ENCODE results near the gene RPL7L1. TPM values are rescaled to one million over a fixed set of nuclear protein-coding genes. Genes with fewer than 3 reads are reported as not detected.
A peak's percentile ranks its signal among the peaks of the same experiment; 100 is the strongest.

The RPL7L1 gene
- total RNA-seq, 3 donors from 2014 or later (not counting 1 experiment from before 2014, with no cell fraction given), result 66.9 to 67.2 (median 66.9) TPM

DNA sequence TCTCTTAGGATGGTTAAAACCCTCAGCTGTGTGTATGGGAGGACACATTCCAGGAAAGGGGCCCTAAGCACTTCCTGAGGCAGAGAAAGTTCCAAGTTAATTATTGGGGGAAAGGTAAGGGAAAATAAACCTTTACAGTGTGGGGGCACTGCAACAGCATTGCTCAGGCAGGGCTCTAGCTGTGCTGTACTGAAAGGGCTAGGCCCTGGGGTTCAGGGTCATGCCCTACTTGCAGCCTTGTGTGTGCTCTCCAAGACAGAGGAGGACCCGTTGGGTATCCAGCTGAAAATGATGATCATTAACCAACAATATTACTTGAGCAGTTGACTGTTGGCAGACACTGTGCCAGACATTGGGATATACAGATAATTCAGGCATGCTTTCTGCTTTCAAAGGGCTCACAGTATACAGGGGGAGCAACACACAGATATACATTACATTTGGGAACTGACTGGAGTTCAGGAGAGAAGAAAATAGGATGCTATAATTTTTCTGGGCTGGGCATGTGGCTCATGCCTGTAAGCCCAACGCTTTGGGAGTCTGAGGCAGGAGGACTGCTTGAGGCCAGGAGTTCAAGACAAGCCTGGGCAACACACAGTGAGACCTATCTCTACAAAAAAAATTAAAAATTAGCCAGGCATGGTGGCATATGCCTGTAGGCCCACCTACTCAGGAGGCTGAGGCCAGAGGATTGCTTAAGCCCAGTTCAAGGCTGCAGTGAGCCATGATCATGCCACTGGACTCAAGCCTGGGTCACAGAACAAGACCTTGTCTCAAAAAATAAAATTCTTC is 9.1 kb upstream of the RPL7L1 start:
- ATAC-seq (no peak), DNase-seq (no peak)
- no peaks in the 10 kb centered on the region for H3K27me3 Mint-ChIP-seq (ENCODE audit: low read depth in 2 of 2)
- Histone ChIP-seq H3K4me1 (ENCODE audit: control insufficient read depth, insufficient read depth, low read length) (no peaks in the 10 kb centered on the region), H3K27me3 (ENCODE audit: control insufficient read depth, insufficient read depth, low read length) (no peaks in the 10 kb centered on the region), H3K27ac (ENCODE audit: low read length) (no peak overlapping the region), H3K36me3 (ENCODE audit: control insufficient read depth, insufficient read depth, low read length) (peaks cover 30% of the 10 kb centered on the region), H3K9me3 (ENCODE audit: control insufficient read depth, insufficient read depth, low read length) (no peaks in the 10 kb centered on the region), H3K4me3 (ENCODE audit: low read length) (no peak overlapping the region)
- peaks cover 0 to 7% of the 10 kb centered on the region in 2 donors for H3K4me1 Mint-ChIP-seq
- H3K27ac Mint-ChIP-seq, result peak overlapping the region; percentile 5 to 39
- H3K9me3 Mint-ChIP-seq, result no peaks in the 10 kb centered on the region
- intact Hi-C loops (cut with micrococcal nuclease), result no loop called here
- 83% methylated on average over 2 of the region's 2 CpGs for WGBS (ENCODE audit: insufficient coverage)
- TF ChIP-seq, protein P1, sequence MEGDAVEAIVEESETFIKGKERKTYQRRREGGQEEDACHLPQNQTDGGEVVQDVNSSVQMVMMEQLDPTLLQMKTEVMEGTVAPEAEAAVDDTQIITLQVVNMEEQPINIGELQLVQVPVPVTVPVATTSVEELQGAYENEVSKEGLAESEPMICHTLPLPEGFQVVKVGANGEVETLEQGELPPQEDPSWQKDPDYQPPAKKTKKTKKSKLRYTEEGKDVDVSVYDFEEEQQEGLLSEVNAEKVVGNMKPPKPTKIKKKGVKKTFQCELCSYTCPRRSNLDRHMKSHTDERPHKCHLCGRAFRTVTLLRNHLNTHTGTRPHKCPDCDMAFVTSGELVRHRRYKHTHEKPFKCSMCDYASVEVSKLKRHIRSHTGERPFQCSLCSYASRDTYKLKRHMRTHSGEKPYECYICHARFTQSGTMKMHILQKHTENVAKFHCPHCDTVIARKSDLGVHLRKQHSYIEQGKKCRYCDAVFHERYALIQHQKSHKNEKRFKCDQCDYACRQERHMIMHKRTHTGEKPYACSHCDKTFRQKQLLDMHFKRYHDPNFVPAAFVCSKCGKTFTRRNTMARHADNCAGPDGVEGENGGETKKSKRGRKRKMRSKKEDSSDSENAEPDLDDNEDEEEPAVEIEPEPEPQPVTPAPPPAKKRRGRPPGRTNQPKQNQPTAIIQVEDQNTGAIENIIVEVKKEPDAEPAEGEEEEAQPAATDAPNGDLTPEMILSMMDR (IDR thresholded peaks at IDR 0.05), result no peak
- no peak overlapping the region for H3K4me3 Mint-ChIP-seq
- H3K36me3 Mint-ChIP-seq, result peaks cover 16% of the 10 kb centered on the region

DNA sequence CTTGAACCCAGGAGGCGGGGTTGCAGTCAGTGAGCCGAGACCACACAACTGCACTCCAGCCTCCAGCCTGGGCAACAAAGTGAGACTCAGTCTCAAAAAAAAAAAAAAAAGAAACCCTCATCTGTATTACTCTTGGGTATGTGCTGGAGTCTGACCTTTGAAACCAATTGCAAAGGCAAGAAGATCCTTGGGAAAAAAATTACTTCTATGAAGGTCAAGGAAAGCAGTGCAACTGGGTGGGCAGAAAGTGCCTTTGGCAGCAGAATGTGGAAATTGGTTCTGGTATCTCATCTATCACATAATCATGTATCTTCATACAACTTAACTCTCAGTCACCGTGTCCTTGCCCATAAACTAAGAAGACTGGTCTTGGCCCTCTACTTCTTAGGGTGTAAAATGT is 7.7 kb upstream of the RPL7L1 start:
- H3K4me3 ChIP-seq (ENCODE audit: low read length), result no peak overlapping the region
- no peaks in the 10 kb centered on the region for H3K9me3 Mint-ChIP-seq
- no peak overlapping the region for H3K27ac ChIP-seq (ENCODE audit: low read length)
- H3K4me1 Mint-ChIP-seq, result peaks cover 0 to 7% of the 10 kb centered on the region in 2 donors
- TF ChIP-seq, protein P1 (IDR thresholded peaks at IDR 0.05), result no peak
- no peak for DNase-seq
- no peak overlapping the region for H3K27ac Mint-ChIP-seq
- no peak overlapping the region for H3K4me3 Mint-ChIP-seq
- WGBS (ENCODE audit: insufficient coverage), result 90% methylated on average over 3 of the region's 3 CpGs
- H3K27me3 ChIP-seq (ENCODE audit: control insufficient read depth, insufficient read depth, low read length), result no peaks in the 10 kb centered on the region
- H3K36me3 ChIP-seq (ENCODE audit: control insufficient read depth, insufficient read depth, low read length), result peaks cover 16% of the 10 kb centered on the region
- no peak for ATAC-seq
- H3K36me3 Mint-ChIP-seq, result peaks cover 11% of the 10 kb centered on the region
- H3K27me3 Mint-ChIP-seq (ENCODE audit: low read depth in 2 of 2), result no peaks in the 10 kb centered on the region
- intact Hi-C loops (cut with micrococcal nuclease), result no loop called here
- H3K4me1 ChIP-seq (ENCODE audit: control insufficient read depth, insufficient read depth, low read length), result no peaks in the 10 kb centered on the region
- no peaks in the 10 kb centered on the region for H3K9me3 ChIP-seq (ENCODE audit: control insufficient read depth, insufficient read depth, low read length)

DNA sequence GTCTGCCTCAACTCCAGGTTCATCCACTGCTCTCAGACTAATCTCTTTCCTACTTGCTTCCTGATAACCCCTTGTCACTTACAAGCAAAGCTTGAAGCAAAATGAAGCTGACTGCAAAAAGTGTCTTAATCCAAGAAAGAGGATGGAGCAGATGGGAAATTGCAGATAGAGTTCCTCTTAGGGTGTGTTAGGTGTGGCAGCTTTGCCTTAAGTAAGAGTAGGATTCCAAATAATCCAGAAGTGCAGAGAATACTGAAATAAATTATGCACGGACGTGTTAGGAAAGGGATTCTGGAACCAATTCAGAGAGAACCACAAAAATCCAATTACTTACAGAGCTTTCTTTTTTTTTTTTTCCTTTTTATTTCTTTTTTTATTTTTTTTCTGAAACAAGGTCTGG is 6.1 kb upstream of the RPL7L1 start:
- Mint-ChIP-seq H3K4me3 (no peak overlapping the region), H3K27ac (no peak overlapping the region), H3K4me1 (no peaks in the 10 kb centered on the region), H3K36me3 (no peaks in the 10 kb centered on the region), H3K9me3 (no peaks in the 10 kb centered on the region), H3K27me3 (ENCODE audit: low read depth in 2 of 2) (no peaks in the 10 kb centered on the region)
- no peaks in the 10 kb centered on the region for H3K9me3 ChIP-seq (ENCODE audit: control insufficient read depth, insufficient read depth, low read length)
- DNase-seq (no peak), ATAC-seq (no peak)
- TF ChIP-seq, protein P1 (IDR thresholded peaks at IDR 0.05), result no peak
- WGBS (ENCODE audit: insufficient coverage), result 88% methylated on average over 2 of the region's 2 CpGs
- no peaks in the 10 kb centered on the region for H3K27me3 ChIP-seq (ENCODE audit: control insufficient read depth, insufficient read depth, low read length)
- no peak overlapping the region for H3K27ac ChIP-seq (ENCODE audit: low read length)
- peaks cover 2% of the 10 kb centered on the region for H3K36me3 ChIP-seq (ENCODE audit: control insufficient read depth, insufficient read depth, low read length)
- no peak overlapping the region for H3K4me3 ChIP-seq (ENCODE audit: low read length)
- no peaks in the 10 kb centered on the region for H3K4me1 ChIP-seq (ENCODE audit: control insufficient read depth, insufficient read depth, low read length)
- intact Hi-C loops (cut with micrococcal nuclease), result no loop called here

All from natural killer cell (primary cell).